ENCODE measurements around the gene ANTXR1. TPM values are rescaled to one million over a fixed set of nuclear protein-coding genes. Genes with fewer than 3 reads are reported as not detected.

The ANTXR1 gene
- total RNA-seq, 1 experiment from 2014 or later, result 25.7 TPM

DNA sequence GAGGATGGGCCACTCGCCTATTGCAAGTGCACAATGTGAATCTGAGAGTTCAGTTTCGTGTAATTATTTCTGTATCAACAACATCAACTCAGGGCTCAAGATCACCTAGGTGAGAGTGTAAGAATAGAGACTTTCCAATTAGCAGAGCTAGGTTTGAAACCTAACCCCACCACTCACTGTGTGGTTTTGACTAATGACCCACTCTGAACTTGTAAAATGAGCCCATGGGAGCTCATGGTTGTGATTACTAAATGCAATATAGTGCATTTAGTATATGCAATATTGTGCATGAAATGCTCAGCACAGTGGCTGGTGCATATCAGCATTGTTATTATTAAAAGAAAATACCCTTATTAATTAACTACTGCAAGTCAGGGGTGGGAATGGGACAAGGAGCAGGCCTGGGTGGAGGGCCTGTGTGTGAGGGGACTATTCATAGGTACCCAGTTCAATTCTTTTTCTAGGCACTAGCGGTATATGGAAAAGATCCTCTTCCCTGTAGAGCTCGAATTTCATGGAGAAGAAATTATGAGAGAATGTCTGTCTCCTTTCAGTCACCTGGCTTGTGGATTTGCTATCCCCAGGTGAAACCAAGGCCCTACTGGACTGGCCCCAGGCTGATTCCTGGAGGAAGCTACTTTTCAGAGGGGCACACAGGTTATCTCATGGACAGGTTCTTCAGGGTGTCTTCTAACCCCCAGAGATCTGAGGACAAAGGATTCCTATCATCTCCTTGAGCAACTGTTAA lies 204.5 kb downstream of the ANTXR1 start:
- H3K4me2 ChIP-seq (ENCODE audit: low read length), result no peak overlapping the region
- no TSS peak for BruUV-seq (replicated peaks)

More for the DNA sequence above, 204.5 kb downstream of the ANTXR1 start:
- no peak overlapping the region for H3K9ac ChIP-seq (ENCODE audit: low read length)
- H4K20me1 ChIP-seq (ENCODE audit: insufficient read depth), result no peaks in the 10 kb centered on the region
- intact Hi-C loops (cut with micrococcal nuclease), result no loop called here
- CTCF ChIA-PET, result no interaction called here
- H3K79me2 ChIP-seq (ENCODE audit: insufficient read depth, low read length), result no peaks in the 10 kb centered on the region
- no peaks in the 10 kb centered on the region for H3K9me3 ChIP-seq (ENCODE audit: control insufficient read depth in 1 of 2, insufficient read depth in 1 of 2, low read depth in 1 of 2, low read length in 2 of 2)
- RAD21 ChIA-PET (ENCODE audit: low non-redundant PET in 1 of 2, low total read pairs in 2 of 2, uncharacterized antibody in 2 of 2, unreplicated experiment in 2 of 2), result no interaction called here
- H3K36me3 ChIP-seq (ENCODE audit: control insufficient read depth in 1 of 2, insufficient read depth in 2 of 2, low read length in 2 of 2), result no peaks in the 10 kb centered on the region
- TF ChIP-seq YY1 (IDR thresholded peaks at IDR 0.05; ENCODE audit: extremely low read depth, insufficient replicate concordance, low read depth, low read length) (no peak), REST (IDR thresholded peaks at IDR 0.05; ENCODE audit: low read depth) (no peak), ZFX (IDR thresholded peaks at IDR 0.05) (no peak), RAD21 (IDR thresholded peaks at IDR 0.05; ENCODE audit: low read depth) (no peak), SP1 (IDR thresholded peaks at IDR 0.05; ENCODE audit: low read depth) (no peak), JUND (IDR thresholded peaks at IDR 0.05) (no peak), ZNF274 (IDR thresholded peaks at IDR 0.05; ENCODE audit: low read depth, low read length) (no peak), POLR2A (IDR thresholded peaks at IDR 0.05; ENCODE audit: borderline replicate concordance, extremely low read depth, insufficient read depth, insufficient read length) (no peak), SRF (IDR thresholded peaks at IDR 0.05; ENCODE audit: low read depth) (no peak), EGR1 (IDR thresholded peaks at IDR 0.05; ENCODE audit: low read depth) (no peak), EZH2 (IDR thresholded peaks at IDR 0.05) (no peak), ELF1 (IDR thresholded peaks at IDR 0.05; ENCODE audit: borderline replicate concordance, low read depth) (no peak)
- TF ChIP-seq, protein P1, sequence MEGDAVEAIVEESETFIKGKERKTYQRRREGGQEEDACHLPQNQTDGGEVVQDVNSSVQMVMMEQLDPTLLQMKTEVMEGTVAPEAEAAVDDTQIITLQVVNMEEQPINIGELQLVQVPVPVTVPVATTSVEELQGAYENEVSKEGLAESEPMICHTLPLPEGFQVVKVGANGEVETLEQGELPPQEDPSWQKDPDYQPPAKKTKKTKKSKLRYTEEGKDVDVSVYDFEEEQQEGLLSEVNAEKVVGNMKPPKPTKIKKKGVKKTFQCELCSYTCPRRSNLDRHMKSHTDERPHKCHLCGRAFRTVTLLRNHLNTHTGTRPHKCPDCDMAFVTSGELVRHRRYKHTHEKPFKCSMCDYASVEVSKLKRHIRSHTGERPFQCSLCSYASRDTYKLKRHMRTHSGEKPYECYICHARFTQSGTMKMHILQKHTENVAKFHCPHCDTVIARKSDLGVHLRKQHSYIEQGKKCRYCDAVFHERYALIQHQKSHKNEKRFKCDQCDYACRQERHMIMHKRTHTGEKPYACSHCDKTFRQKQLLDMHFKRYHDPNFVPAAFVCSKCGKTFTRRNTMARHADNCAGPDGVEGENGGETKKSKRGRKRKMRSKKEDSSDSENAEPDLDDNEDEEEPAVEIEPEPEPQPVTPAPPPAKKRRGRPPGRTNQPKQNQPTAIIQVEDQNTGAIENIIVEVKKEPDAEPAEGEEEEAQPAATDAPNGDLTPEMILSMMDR (IDR thresholded peaks at IDR 0.05 in 2 of 3, conservative IDR thresholded peaks at IDR 0.05 in 1 of 3; ENCODE audit: borderline replicate concordance in 1 of 3, insufficient read depth in 1 of 3, low read depth in 2 of 3, low read length in 2 of 3), result no peak
- TF ChIP-seq, protein P2, sequence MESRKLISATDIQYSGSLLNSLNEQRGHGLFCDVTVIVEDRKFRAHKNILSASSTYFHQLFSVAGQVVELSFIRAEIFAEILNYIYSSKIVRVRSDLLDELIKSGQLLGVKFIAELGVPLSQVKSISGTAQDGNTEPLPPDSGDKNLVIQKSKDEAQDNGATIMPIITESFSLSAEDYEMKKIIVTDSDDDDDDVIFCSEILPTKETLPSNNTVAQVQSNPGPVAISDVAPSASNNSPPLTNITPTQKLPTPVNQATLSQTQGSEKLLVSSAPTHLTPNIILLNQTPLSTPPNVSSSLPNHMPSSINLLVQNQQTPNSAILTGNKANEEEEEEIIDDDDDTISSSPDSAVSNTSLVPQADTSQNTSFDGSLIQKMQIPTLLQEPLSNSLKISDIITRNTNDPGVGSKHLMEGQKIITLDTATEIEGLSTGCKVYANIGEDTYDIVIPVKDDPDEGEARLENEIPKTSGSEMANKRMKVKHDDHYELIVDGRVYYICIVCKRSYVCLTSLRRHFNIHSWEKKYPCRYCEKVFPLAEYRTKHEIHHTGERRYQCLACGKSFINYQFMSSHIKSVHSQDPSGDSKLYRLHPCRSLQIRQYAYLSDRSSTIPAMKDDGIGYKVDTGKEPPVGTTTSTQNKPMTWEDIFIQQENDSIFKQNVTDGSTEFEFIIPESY (IDR thresholded peaks at IDR 0.05; ENCODE audit: extremely low read depth, insufficient replicate concordance, low read length), result no peak
- H3K4me3 ChIP-seq (replicated peaks in 1 of 2; ENCODE audit: low read depth in 1 of 2, low read length in 2 of 2), result no peak overlapping the region
- no peaks in the 10 kb centered on the region for H3K27me3 ChIP-seq (ENCODE audit: insufficient read depth, low read length)
- ATAC-seq (no peak), DNase-seq (ENCODE audit: low read depth, low spot score) (no peak)
- no peak overlapping the region for H3K27ac ChIP-seq (ENCODE audit: low read depth, low read length)
- H2AFZ ChIP-seq (ENCODE audit: low read depth, low read length, poor library complexity, severe bottlenecking), result no peak overlapping the region
- no peaks in the 10 kb centered on the region for H3K4me1 ChIP-seq (ENCODE audit: control insufficient read depth in 1 of 2, insufficient read depth in 2 of 2, low read length in 2 of 2)
- no peaks in the 10 kb centered on the region for H3K9me2 ChIP-seq (ENCODE audit: insufficient read depth)
- POLR2A ChIA-PET, result no interaction called here

Measured in HCT116 (cell line).